Measurements from ENCODE around the gene NAGLU.

The NAGLU gene

GRCh38 chr17:42531455-42532354 lies 4.3 kb upstream of the NAGLU start:
- TF ChIP-seq TAF1 (IDR thresholded peaks at IDR 0.05; ENCODE audit: borderline replicate concordance, insufficient read depth, low read length): no peak
- TF ChIP-seq FOXP2 (optimal IDR thresholded peaks at IDR 0.05; ENCODE audit: borderline replicate concordance, extremely low read depth, extremely low read length, insufficient read depth): peak; percentile 55

DNA sequence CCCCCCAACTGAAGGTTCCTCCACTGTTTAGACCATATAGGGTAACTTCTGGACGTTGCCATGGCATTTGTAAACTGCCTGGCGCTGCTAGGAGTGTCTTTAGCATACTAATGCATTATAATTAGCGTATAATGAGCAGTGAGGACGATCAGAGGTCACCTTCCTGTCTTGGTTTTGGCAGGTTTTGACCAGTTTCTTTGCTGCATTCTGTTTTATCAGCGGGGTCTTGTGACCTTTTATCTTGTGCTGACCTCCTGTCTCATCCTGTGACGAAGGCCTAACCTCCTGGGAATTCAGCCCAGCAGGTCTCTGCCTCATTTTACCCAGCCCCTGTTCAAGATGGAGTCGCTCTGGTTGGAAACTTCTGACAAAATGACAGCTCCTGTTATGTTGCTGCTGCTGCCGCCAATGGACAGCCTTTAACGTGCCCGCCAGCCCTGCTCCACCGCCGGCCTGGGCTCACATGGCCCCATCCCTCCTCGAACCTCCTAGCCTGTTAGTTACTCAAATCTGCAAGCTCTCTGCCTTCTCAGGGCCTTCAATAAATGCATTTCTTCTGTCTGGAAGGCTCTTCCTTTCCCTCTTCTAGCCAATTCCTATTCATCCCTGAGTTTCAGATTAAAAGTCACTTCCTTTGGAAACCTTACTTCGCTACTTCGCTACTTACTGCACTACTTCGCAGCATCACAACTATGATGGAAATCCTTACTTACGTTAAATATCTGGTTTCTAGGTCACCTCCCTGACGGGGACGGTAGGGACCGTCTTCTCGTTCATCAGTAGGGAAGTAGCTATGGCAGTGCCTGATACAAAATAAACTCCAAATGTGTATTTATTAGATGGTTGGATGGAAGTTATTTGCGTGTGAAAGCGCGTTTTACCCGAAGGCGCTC lies 640 bp upstream of the NAGLU start:
- no peak for TF ChIP-seq REST (IDR thresholded peaks at IDR 0.05; ENCODE audit: insufficient read depth in 1 of 2, low read depth in 2 of 2, low read length in 2 of 2)
- TF ChIP-seq SIN3A (IDR thresholded peaks at IDR 0.05; ENCODE audit: borderline replicate concordance, insufficient read depth, low read length): no peak
- TF ChIP-seq POLR2AphosphoS5 (IDR thresholded peaks at IDR 0.05; ENCODE audit: low read depth, low read length): no peak
- TF ChIP-seq FOXP2 (optimal IDR thresholded peaks at IDR 0.05; ENCODE audit: borderline replicate concordance, extremely low read depth, extremely low read length, insufficient read depth): no peak
- TF ChIP-seq TAF1 (IDR thresholded peaks at IDR 0.05; ENCODE audit: borderline replicate concordance, insufficient read depth, low read length): no peak

- TF ChIP-seq FOXP2 (optimal IDR thresholded peaks at IDR 0.05; ENCODE audit: borderline replicate concordance, extremely low read depth, extremely low read length, insufficient read depth) (peak; percentile 94), POLR2AphosphoS5 (IDR thresholded peaks at IDR 0.05; ENCODE audit: low read depth, low read length) (peak; percentile 31; the same call in 1 of the 2 replicates), SIN3A (IDR thresholded peaks at IDR 0.05; ENCODE audit: borderline replicate concordance, insufficient read depth, low read length) (peak; percentile 17; the same call in 1 of the 2 replicates), REST (IDR thresholded peaks at IDR 0.05; ENCODE audit: insufficient read depth in 1 of 2, low read depth in 2 of 2, low read length in 2 of 2) (no peak), TAF1 (IDR thresholded peaks at IDR 0.05; ENCODE audit: borderline replicate concordance, insufficient read depth, low read length) (no peak; the same call in 1 of the 2 replicates)
These were observed 523 bp downstream of the NAGLU start for GRCh38 chr17:42536372-42537155.

DNA sequence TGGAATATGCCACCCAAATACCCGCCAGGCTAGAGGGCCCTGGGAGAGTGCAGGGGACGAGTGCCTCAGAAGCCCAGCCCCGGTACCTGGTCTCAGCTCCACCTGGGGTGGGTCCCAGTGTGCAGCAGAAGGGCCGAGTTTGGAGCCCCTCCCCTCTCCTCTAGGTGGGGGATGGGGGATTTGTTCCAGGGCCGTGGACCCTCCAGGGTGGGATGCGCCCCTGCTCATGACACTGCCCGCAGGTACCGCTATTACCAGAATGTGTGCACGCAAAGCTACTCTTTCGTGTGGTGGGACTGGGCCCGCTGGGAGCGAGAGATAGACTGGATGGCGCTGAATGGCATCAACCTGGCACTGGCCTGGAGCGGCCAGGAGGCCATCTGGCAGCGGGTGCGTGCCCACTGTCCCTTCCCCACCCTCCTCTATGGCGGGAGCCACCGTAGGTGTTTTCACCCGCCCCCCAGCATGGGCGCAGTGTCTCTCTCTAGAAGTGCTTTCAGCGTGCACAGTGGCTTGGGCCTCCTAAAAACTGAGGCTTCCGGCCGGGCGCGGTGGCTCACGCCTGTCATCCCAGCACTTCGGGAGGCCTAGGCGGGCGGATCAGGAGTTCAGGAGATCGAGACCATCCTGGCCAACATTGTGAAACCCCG lies 1.2 kb downstream of the NAGLU start:
- no peak for TF ChIP-seq SIN3A (IDR thresholded peaks at IDR 0.05; ENCODE audit: borderline replicate concordance, insufficient read depth, low read length)
- TF ChIP-seq FOXP2 (optimal IDR thresholded peaks at IDR 0.05; ENCODE audit: borderline replicate concordance, extremely low read depth, extremely low read length, insufficient read depth): no peak
- no peak for TF ChIP-seq TAF1 (IDR thresholded peaks at IDR 0.05; ENCODE audit: borderline replicate concordance, insufficient read depth, low read length)
- TF ChIP-seq REST (IDR thresholded peaks at IDR 0.05; ENCODE audit: insufficient read depth in 1 of 2, low read depth in 2 of 2, low read length in 2 of 2): no peak
- no peak for TF ChIP-seq POLR2AphosphoS5 (IDR thresholded peaks at IDR 0.05; ENCODE audit: low read depth, low read length)

Measured in PFSK-1 (cell line).